Measurements from ENCODE around the gene SPDYE18.
"Not testable (repeated sequence)": the region's sequence is repeated elsewhere in the genome, so short reads cannot be mapped to it uniquely, and the experiment has no call there.

DNA sequence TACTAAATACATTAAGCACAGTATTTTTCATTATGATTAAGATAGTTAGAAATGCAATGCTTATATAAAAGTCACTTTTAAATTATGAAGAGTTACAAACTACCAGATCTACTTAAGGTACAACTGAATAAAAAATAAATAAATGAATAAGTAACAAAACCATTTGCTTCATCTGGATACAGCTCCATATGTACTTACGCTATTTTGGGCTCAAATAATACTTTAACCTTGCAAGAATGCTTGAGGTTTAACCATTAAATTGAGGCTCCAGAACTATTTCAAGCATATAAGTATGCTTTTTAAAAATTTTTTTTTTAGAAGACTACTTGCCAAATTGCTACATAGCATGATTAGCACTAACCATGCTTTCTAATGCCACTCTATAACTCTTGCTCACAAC, 46.0 kb upstream of the SPDYE18 start:
- TF ChIP-seq, protein P1, sequence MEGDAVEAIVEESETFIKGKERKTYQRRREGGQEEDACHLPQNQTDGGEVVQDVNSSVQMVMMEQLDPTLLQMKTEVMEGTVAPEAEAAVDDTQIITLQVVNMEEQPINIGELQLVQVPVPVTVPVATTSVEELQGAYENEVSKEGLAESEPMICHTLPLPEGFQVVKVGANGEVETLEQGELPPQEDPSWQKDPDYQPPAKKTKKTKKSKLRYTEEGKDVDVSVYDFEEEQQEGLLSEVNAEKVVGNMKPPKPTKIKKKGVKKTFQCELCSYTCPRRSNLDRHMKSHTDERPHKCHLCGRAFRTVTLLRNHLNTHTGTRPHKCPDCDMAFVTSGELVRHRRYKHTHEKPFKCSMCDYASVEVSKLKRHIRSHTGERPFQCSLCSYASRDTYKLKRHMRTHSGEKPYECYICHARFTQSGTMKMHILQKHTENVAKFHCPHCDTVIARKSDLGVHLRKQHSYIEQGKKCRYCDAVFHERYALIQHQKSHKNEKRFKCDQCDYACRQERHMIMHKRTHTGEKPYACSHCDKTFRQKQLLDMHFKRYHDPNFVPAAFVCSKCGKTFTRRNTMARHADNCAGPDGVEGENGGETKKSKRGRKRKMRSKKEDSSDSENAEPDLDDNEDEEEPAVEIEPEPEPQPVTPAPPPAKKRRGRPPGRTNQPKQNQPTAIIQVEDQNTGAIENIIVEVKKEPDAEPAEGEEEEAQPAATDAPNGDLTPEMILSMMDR (IDR thresholded peaks at IDR 0.05; ENCODE audit: poor library complexity), result not testable (repeated sequence)
- not testable (repeated sequence) for TF ChIP-seq EZH2 (IDR thresholded peaks at IDR 0.05; ENCODE audit: borderline replicate concordance); EZH2phosphoT487 (IDR thresholded peaks at IDR 0.05; ENCODE audit: low read depth, severe bottlenecking, unreplicated experiment)

Measured in hepatocyte (in vitro differentiated cells).